GM12864 (cell line): ENCODE data around the gene MGLL.

Source experiments
- DNase-seq: peaks from one replicate; pipeline ENCODE4 v3.0.0-alpha.2; 2011; ENCODE audit warnings: low read depth
- H3K4me3 ChIP-seq: 2 replicates; pipeline ENCODE4 v1.5.1; 2011; ENCODE audit warnings: mild to moderate bottlenecking, low read depth, low read length, control low read depth
- CTCF ChIP-seq: IDR thresholded peaks from 2 replicates; pipeline ENCODE4 v1.5.1; 2011; ENCODE audit warnings: low read depth, mild to moderate bottlenecking, moderate library complexity, low read length, control low read depth, inconsistent platforms; ENCODE audit errors: missing control alignments

MGLL gene

GRCh38 chr3:127750226-127751031 is 71.9 kb downstream of the MGLL start:
- no peak for TF ChIP-seq CTCF
- H3K4me3 ChIP-seq = peak overlapping the region; percentile 15
- peak; percentile 82 for DNase-seq

- no peak for DNase-seq
- no peak overlapping the region for H3K4me3 ChIP-seq
- TF ChIP-seq CTCF = peak; percentile 58
Measured at GRCh38 chr3:127749787-127750225, 72.5 kb downstream of the MGLL start.

- no peak for DNase-seq
- no peak for TF ChIP-seq CTCF
- no peak overlapping the region for H3K4me3 ChIP-seq
Measured at GRCh38 chr3:127749361-127749760, 73.0 kb downstream of the MGLL start.

- no peak for TF ChIP-seq CTCF
- no peak overlapping the region for H3K4me3 ChIP-seq
- no peak for DNase-seq
Measured at GRCh38 chr3:127748754-127749327, 73.5 kb downstream of the MGLL start.

GRCh38 chr3:127747751-127748521 is 74.4 kb downstream of the MGLL start:
- no peak for TF ChIP-seq CTCF
- DNase-seq = no peak
- H3K4me3 ChIP-seq = no peak overlapping the region

GRCh38 chr3:127747066-127747465 is 75.2 kb downstream of the MGLL start:
- DNase-seq = no peak
- TF ChIP-seq CTCF = no peak
- no peak overlapping the region for H3K4me3 ChIP-seq
